ENCODE results near the gene BBLN.

BBLN gene

GRCh38 chr9:128121924-128122808 lies 37.9 kb upstream of the BBLN start:
- H3F3A ChIP-seq (ENCODE audit: insufficient read depth, low read length): no peaks in the 10 kb centered on the region
- H3K4me1 ChIP-seq (ENCODE audit: insufficient read depth, low read length, severe bottlenecking): peaks cover 23% of the 10 kb centered on the region
- TF ChIP-seq CTCF (IDR thresholded peaks at IDR 0.05; ENCODE audit: low read length): no peak
- TF ChIP-seq EZH2 (IDR thresholded peaks at IDR 0.05; ENCODE audit: borderline replicate concordance, low read length): no peak
- no peaks in the 10 kb centered on the region for H3K9me2 ChIP-seq (ENCODE audit: low read depth, low read length)
- H3K79me2 ChIP-seq (ENCODE audit: insufficient read depth, low read length): peaks cover 9% of the 10 kb centered on the region
- H2AFZ ChIP-seq (ENCODE audit: low read length): no peak overlapping the region
- no peak overlapping the region for H3K27ac ChIP-seq (ENCODE audit: low read depth, low read length, poor library complexity, severe bottlenecking)
- H3K27me3 ChIP-seq (ENCODE audit: insufficient read depth, low read length): no peaks in the 10 kb centered on the region
- H3K9me3 ChIP-seq (ENCODE audit: low read length): no peaks in the 10 kb centered on the region
- H3K9ac ChIP-seq (ENCODE audit: low read length): no peak overlapping the region
- H3K4me2 ChIP-seq (ENCODE audit: low read length): no peak overlapping the region
- no peaks in the 10 kb centered on the region for H4K20me1 ChIP-seq (ENCODE audit: insufficient read depth, low read length)
- H3K4me3 ChIP-seq (ENCODE audit: low read depth, low read length, poor library complexity, severe bottlenecking): no peak overlapping the region
- peaks cover 41% of the 10 kb centered on the region for H3K36me3 ChIP-seq (ENCODE audit: insufficient read depth, low read length)

GRCh38 chr9:128122809-128123175 lies 37.3 kb upstream of the BBLN start:
- no peaks in the 10 kb centered on the region for H3F3A ChIP-seq (ENCODE audit: insufficient read depth, low read length)
- no peaks in the 10 kb centered on the region for H3K9me2 ChIP-seq (ENCODE audit: low read depth, low read length)
- H3K9ac ChIP-seq (ENCODE audit: low read length): no peak overlapping the region
- H3K27ac ChIP-seq (ENCODE audit: low read depth, low read length, poor library complexity, severe bottlenecking): no peak overlapping the region
- no peak overlapping the region for H3K4me2 ChIP-seq (ENCODE audit: low read length)
- no peaks in the 10 kb centered on the region for H3K9me3 ChIP-seq (ENCODE audit: low read length)
- no peaks in the 10 kb centered on the region for H4K20me1 ChIP-seq (ENCODE audit: insufficient read depth, low read length)
- no peak overlapping the region for H2AFZ ChIP-seq (ENCODE audit: low read length)
- TF ChIP-seq EZH2 (IDR thresholded peaks at IDR 0.05; ENCODE audit: borderline replicate concordance, low read length) (no peak), CTCF (IDR thresholded peaks at IDR 0.05; ENCODE audit: low read length) (no peak)
- no peaks in the 10 kb centered on the region for H3K27me3 ChIP-seq (ENCODE audit: insufficient read depth, low read length)
- H3K4me3 ChIP-seq (ENCODE audit: low read depth, low read length, poor library complexity, severe bottlenecking): no peak overlapping the region
- peaks cover 41% of the 10 kb centered on the region for H3K36me3 ChIP-seq (ENCODE audit: insufficient read depth, low read length)
- peaks cover 23% of the 10 kb centered on the region for H3K4me1 ChIP-seq (ENCODE audit: insufficient read depth, low read length, severe bottlenecking)
- H3K79me2 ChIP-seq (ENCODE audit: insufficient read depth, low read length): peaks cover 10% of the 10 kb centered on the region

DNA sequence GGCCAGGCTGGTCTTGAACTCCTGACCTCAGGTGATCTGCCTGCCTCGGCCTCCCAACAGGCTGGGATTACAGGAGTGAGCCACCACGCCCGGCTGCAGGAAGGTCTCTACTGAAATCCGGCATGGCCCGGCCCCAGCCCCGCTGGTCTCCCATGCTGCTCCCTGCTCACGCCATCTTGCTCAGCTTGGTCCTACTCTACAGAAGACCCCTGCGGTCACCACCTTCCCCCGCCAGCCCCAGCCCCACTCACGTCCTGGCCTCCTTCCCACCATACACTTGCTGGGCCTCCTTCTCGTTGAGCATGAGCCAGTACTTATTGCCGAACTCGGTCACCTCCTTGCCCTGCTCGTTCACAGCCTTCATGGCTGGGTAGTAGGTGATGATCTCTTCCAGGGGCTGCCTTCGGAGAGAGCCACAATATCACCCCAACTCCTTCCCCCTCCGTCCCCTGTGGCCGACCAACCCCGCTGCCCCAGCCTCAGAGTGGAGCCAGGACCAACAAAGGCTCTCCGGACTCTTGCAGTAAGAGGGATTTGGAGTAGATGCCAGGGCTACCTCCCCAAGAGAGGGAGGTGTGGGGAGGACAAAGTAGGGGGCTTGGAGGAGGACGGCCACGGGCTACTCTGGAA lies 36.5 kb upstream of the BBLN start:
- Histone ChIP-seq H3F3A (ENCODE audit: insufficient read depth, low read length) (no peaks in the 10 kb centered on the region), H3K79me2 (ENCODE audit: insufficient read depth, low read length) (peaks cover 10% of the 10 kb centered on the region), H3K9me3 (ENCODE audit: low read length) (no peaks in the 10 kb centered on the region), H2AFZ (ENCODE audit: low read length) (no peak overlapping the region), H3K27ac (ENCODE audit: low read depth, low read length, poor library complexity, severe bottlenecking) (no peak overlapping the region), H3K9ac (ENCODE audit: low read length) (no peak overlapping the region), H3K27me3 (ENCODE audit: insufficient read depth, low read length) (no peaks in the 10 kb centered on the region), H3K4me3 (ENCODE audit: low read depth, low read length, poor library complexity, severe bottlenecking) (no peak overlapping the region), H3K36me3 (ENCODE audit: insufficient read depth, low read length) (peaks cover 41% of the 10 kb centered on the region), H4K20me1 (ENCODE audit: insufficient read depth, low read length) (no peaks in the 10 kb centered on the region), H3K4me2 (ENCODE audit: low read length) (no peak overlapping the region), H3K9me2 (ENCODE audit: low read depth, low read length) (no peaks in the 10 kb centered on the region), H3K4me1 (ENCODE audit: insufficient read depth, low read length, severe bottlenecking) (peaks cover 20% of the 10 kb centered on the region)
- TF ChIP-seq EZH2 (IDR thresholded peaks at IDR 0.05; ENCODE audit: borderline replicate concordance, low read length): no peak
- no peak for TF ChIP-seq CTCF (IDR thresholded peaks at IDR 0.05; ENCODE audit: low read length)

Measured in OCI-LY1 (cell line).